OCI-LY3 (cell line): Measurements from ENCODE around the gene PEAK3.

Experiments
- H2AFZ ChIP-seq: fragments of 200-600, 300-600 bp; shearing (Covaris generic); 2 replicates; pipeline ENCODE4 v1.6.0; 2014; ENCODE audit warnings: antibody characterized with exemption, low read depth, low read length
- H3K27ac ChIP-seq: fragments of 200-600, 300-600 bp; sonication (generic); 2 replicates; pipeline ENCODE4 v1.5.1; 2014; ENCODE audit warnings: mild to moderate bottlenecking, low read length, moderate library complexity, mixed read lengths
- H3K27me3 ChIP-seq: fragments of 200-600, 300-600 bp; sonication (generic); 2 replicates; pipeline ENCODE4 v1.6.1; 2014; ENCODE audit warnings: low read depth, low read length, mixed read lengths
- H3K36me3 ChIP-seq: fragments of 200-600, 300-600 bp; sonication (generic); replicated peaks from 2 replicates; pipeline ENCODE3; 2014; ENCODE audit warnings: low read depth, low read length, mixed read lengths
- H3K4me1 ChIP-seq: fragments of 300-600, 200-600 bp; sonication (generic); 2 replicates; pipeline ENCODE4 v1.6.1; 2014; ENCODE audit warnings: low read length, mixed read lengths
- H3K4me2 ChIP-seq: fragments of 200-600, 300-600 bp; sonication (generic); 2 replicates; pipeline ENCODE4 v1.6.1; 2014; ENCODE audit warnings: low read length, mixed read lengths
- H3K4me3 ChIP-seq: fragments of 300-600, 200-600 bp; sonication (generic); 2 replicates; pipeline ENCODE4 v1.5.1; 2014; ENCODE audit warnings: antibody characterized with exemption, mild to moderate bottlenecking, low read length, moderate library complexity
- H3K79me2 ChIP-seq: fragments of 300-600, 200-600 bp; shearing (Covaris generic); 2 replicates; pipeline ENCODE4 v1.6.1; 2014; ENCODE audit warnings: mild to moderate bottlenecking, low read length, mixed read lengths
- H3K9ac ChIP-seq: fragments of 300-600, 200-600 bp; shearing (Covaris generic); 2 replicates; pipeline ENCODE4 v1.6.0; 2014; ENCODE audit warnings: mild to moderate bottlenecking, low read length, moderate library complexity
- H3K9me3 ChIP-seq: fragments of 200-600, 300-600 bp; shearing (Covaris generic); 2 replicates; pipeline ENCODE4 v1.6.1; 2014; ENCODE audit warnings: low read length, mixed read lengths; ENCODE audit not compliant: insufficient read depth
- H4K20me1 ChIP-seq: fragments of 200-600, 300-600 bp; sonication (generic); 2 replicates; pipeline ENCODE4 v1.6.1; 2016; ENCODE audit warnings: low read length, mixed read lengths; ENCODE audit not compliant: insufficient read depth
- CTCF ChIP-seq: fragments of 200-600, 300-600 bp; sonication (generic); IDR thresholded peaks from 2 replicates; pipeline ENCODE4 v1.5.1; 2014; ENCODE audit warnings: antibody characterized with exemption, low read length, low read depth
- EZH2phosphoT487 ChIP-seq: fragments of 200-600 bp; shearing (Covaris generic); IDR thresholded peaks from 2 replicates; pipeline ENCODE4 v1.6.1; 2018; ENCODE audit warnings: antibody characterized with exemption, mixed run types, low read depth

The PEAK3 gene

GRCh38 chr19:2239173-2239572 is 42.8 kb downstream of the PEAK3 start:
- peaks cover 31% of the 10 kb centered on the region for H3K4me1 ChIP-seq
- H2AFZ ChIP-seq, result no peak overlapping the region
- no peaks in the 10 kb centered on the region for H3K27me3 ChIP-seq
- no peak overlapping the region for H3K27ac ChIP-seq
- H3K9ac ChIP-seq, result 0 out of 2 replicates have a peak overlapping the region, but pooled peaks have one; percentile 4
- H3K36me3 ChIP-seq, result peaks cover 53% of the 10 kb centered on the region
- peaks cover 90% of the 10 kb centered on the region for H3K79me2 ChIP-seq
- TF ChIP-seq CTCF, result no peak
- TF ChIP-seq EZH2phosphoT487, result no peak
- no peaks in the 10 kb centered on the region for H3K9me3 ChIP-seq
- H4K20me1 ChIP-seq, result peaks cover 68% of the 10 kb centered on the region
- peak overlapping the region; percentile 89; the same call in 1 of the 2 replicates for H3K4me3 ChIP-seq
- H3K4me2 ChIP-seq, result peak overlapping the region; percentile 72

GRCh38 chr19:2237869-2238153 is 44.2 kb downstream of the PEAK3 start:
- TF ChIP-seq EZH2phosphoT487 (no peak), CTCF (no peak)
- H3K79me2 ChIP-seq, result peaks cover 95% of the 10 kb centered on the region
- peaks cover 56% of the 10 kb centered on the region for H4K20me1 ChIP-seq
- no peaks in the 10 kb centered on the region for H3K27me3 ChIP-seq
- H3K4me3 ChIP-seq, result peak overlapping the region; percentile 89
- H3K9ac ChIP-seq, result peak overlapping the region; percentile 93; the same call in 1 of the 2 replicates
- H3K9me3 ChIP-seq, result no peaks in the 10 kb centered on the region
- H3K36me3 ChIP-seq, result peaks cover 52% of the 10 kb centered on the region
- H3K4me2 ChIP-seq, result peak overlapping the region; percentile 72
- no peak overlapping the region for H2AFZ ChIP-seq
- H3K27ac ChIP-seq, result no peak overlapping the region
- peaks cover 31% of the 10 kb centered on the region for H3K4me1 ChIP-seq

GRCh38 chr19:2237051-2237868 is 44.7 kb downstream of the PEAK3 start:
- Histone ChIP-seq H3K27me3 (no peaks in the 10 kb centered on the region), H3K4me1 (peaks cover 31% of the 10 kb centered on the region), H3K27ac (peak overlapping the region; percentile 81), H2AFZ (no peak overlapping the region), H4K20me1 (peaks cover 50% of the 10 kb centered on the region), H3K9ac (peak overlapping the region; percentile 93), H3K36me3 (peaks cover 52% of the 10 kb centered on the region), H3K79me2 (peaks cover 93% of the 10 kb centered on the region), H3K9me3 (no peaks in the 10 kb centered on the region), H3K4me3 (peak overlapping the region; percentile 89), H3K4me2 (peak overlapping the region; percentile 72)
- TF ChIP-seq EZH2phosphoT487 (no peak), CTCF (no peak)

- peak within 1 kb of the TSS; percentile 81 for H3K27ac ChIP-seq
- peaks cover 43% of the 10 kb centered on the region for H4K20me1 ChIP-seq
- peak; percentile 99 for TF ChIP-seq CTCF
- no peak for TF ChIP-seq EZH2phosphoT487
- peak within 1 kb of the TSS; percentile 93 for H3K9ac ChIP-seq
- H3K9me3 ChIP-seq, result no peaks in the 10 kb centered on the region
- H3K4me1 ChIP-seq, result peaks cover 31% of the 10 kb centered on the region
- peaks cover 85% of the 10 kb centered on the region for H3K79me2 ChIP-seq
- peak within 1 kb of the TSS; percentile 95 for H3K4me2 ChIP-seq
- H3K36me3 ChIP-seq, result peaks cover 49% of the 10 kb centered on the region
- peak within 1 kb of the TSS; percentile 63; the same call in 1 of the 2 replicates for H2AFZ ChIP-seq
- peak within 1 kb of the TSS; percentile 89 for H3K4me3 ChIP-seq
- H3K27me3 ChIP-seq, result no peaks in the 10 kb centered on the region
Measured at GRCh38 chr19:2236314-2237050, 45.5 kb downstream of the PEAK3 start, which contains the start of the genes PLEKHJ1 and SF3A2. PLEKHJ1 (minus strand) TSS chr19:2236329; CDS start chr19:2236248, 81 bp downstream. SF3A2 (plus strand) TSS chr19:2236824; CDS start chr19:2243419, 6,595 bp downstream.
